Measurements from ENCODE around the gene CDK5RAP3.

CDK5RAP3 gene

GRCh38 chr17:48024149-48025039, 53.5 kb downstream of the CDK5RAP3 start (continued):
- TF ChIP-seq ZSCAN30 (tag by site-specific recombination; IDR thresholded peaks at IDR 0.05): peak; percentile 88
- TF ChIP-seq, protein P1, sequence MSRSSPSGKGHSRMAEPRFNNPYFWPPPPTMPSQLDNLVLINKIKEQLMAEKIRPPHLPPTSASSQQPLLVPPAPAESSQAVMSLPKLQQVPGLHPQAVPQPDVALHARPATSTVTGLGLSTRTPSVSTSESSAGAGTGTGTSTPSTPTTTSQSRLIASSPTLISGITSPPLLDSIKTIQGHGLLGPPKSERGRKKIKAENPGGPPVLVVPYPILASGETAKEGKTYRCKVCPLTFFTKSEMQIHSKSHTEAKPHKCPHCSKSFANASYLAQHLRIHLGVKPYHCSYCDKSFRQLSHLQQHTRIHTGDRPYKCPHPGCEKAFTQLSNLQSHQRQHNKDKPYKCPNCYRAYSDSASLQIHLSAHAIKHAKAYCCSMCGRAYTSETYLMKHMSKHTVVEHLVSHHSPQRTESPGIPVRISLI (tag by site-specific recombination; IDR thresholded peaks at IDR 0.05): no peak
- no peak for TF ChIP-seq BCL11B (tag by site-specific recombination; IDR thresholded peaks at IDR 0.05; ENCODE audit: low read depth)
- no peak for TF ChIP-seq ZNF707 (tag by site-specific recombination; IDR thresholded peaks at IDR 0.05)
- peak; percentile 8 for TF ChIP-seq PATZ1 (tag by site-specific recombination; IDR thresholded peaks at IDR 0.05)
- no peak for TF ChIP-seq BCL6B (tag by site-specific recombination; IDR thresholded peaks at IDR 0.05)
- TF ChIP-seq MZF1 (tag by site-specific recombination; IDR thresholded peaks at IDR 0.05; ENCODE audit: borderline replicate concordance): 0 out of 2 replicates have a peak, but pooled peaks have one; percentile 35
- TF ChIP-seq ZNF391 (tag by site-specific recombination; IDR thresholded peaks at IDR 0.05; ENCODE audit: borderline replicate concordance, low read depth): no peak
- TF ChIP-seq ZBTB48 (tag by site-specific recombination; IDR thresholded peaks at IDR 0.05): no peak; the same call in 1 of the 2 replicates
- TF ChIP-seq, protein P2, sequence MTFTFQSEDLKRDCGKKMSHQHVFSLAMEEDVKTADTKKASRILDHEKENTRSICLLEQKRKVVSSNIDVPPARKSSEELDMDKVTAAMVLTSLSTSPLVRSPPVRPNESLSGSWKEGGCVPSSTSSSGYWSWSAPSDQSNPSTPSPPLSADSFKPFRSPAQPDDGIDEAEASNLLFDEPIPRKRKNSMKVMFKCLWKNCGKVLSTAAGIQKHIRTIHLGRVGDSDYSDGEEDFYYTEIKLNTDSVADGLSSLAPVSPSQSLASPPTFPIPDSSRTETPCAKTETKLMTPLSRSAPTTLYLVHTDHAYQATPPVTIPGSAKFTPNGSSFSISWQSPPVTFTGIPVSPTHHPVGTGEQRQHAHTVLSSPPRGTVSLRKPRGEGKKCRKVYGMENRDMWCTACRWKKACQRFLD (tag by site-specific recombination; IDR thresholded peaks at IDR 0.05): no peak
- 0 out of 2 replicates have a peak, but pooled peaks have one; percentile 3 for TF ChIP-seq ZBTB17 (tag by site-specific recombination; IDR thresholded peaks at IDR 0.05)
- no peak for TF ChIP-seq ZNF211 (tag by site-specific recombination; IDR thresholded peaks at IDR 0.05; ENCODE audit: low read depth)
- TF ChIP-seq RBAK (tag by site-specific recombination; IDR thresholded peaks at IDR 0.05): no peak
- TF ChIP-seq ZNF677 (tag by site-specific recombination; IDR thresholded peaks at IDR 0.05): 0 out of 2 replicates have a peak, but pooled peaks have one; percentile 3
- TF ChIP-seq ZNF514 (tag by site-specific recombination; IDR thresholded peaks at IDR 0.05): no peak
- 0 out of 2 replicates have a peak, but pooled peaks have one; percentile 69 for TF ChIP-seq GLIS1 (tag by site-specific recombination; IDR thresholded peaks at IDR 0.05)
- no peak for TF ChIP-seq ZNF274 (IDR thresholded peaks at IDR 0.05; ENCODE audit: low read length)
- TF ChIP-seq ZNF274 (tag by site-specific recombination; IDR thresholded peaks at IDR 0.05; ENCODE audit: borderline replicate concordance): no peak
- 0 out of 2 replicates have a peak, but pooled peaks have one; percentile 11 for TF ChIP-seq ZFP37 (tag by site-specific recombination; IDR thresholded peaks at IDR 0.05)
- TF ChIP-seq KLF8 (tag by site-specific recombination; IDR thresholded peaks at IDR 0.05): peak; percentile 70; the same call in 1 of the 2 replicates
- TF ChIP-seq ZNF350 (tag by site-specific recombination; IDR thresholded peaks at IDR 0.05): no peak
- TF ChIP-seq SCRT2 (tag by site-specific recombination; IDR thresholded peaks at IDR 0.05): no peak
- TF ChIP-seq, protein P3, sequence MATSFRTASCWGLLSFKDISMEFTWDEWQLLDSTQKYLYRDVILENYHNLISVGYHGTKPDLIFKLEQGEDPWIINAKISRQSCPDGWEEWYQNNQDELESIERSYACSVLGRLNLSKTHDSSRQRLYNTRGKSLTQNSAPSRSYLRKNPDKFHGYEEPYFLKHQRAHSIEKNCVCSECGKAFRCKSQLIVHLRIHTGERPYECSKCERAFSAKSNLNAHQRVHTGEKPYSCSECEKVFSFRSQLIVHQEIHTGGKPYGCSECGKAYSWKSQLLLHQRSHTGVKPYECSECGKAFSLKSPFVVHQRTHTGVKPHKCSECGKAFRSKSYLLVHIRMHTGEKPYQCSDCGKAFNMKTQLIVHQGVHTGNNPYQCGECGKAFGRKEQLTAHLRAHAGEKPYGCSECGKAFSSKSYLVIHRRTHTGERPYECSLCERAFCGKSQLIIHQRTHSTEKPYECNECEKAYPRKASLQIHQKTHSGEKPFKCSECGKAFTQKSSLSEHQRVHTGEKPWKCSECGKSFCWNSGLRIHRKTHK (tag by site-specific recombination; IDR thresholded peaks at IDR 0.05): no peak
- TF ChIP-seq ZNF121 (tag by site-specific recombination; IDR thresholded peaks at IDR 0.05): 0 out of 2 replicates have a peak, but pooled peaks have one; percentile 26
- TF ChIP-seq, protein P4, sequence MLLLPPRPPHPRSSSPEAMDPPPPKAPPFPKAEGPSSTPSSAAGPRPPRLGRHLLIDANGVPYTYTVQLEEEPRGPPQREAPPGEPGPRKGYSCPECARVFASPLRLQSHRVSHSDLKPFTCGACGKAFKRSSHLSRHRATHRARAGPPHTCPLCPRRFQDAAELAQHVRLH (tag by site-specific recombination; IDR thresholded peaks at IDR 0.05): peak; percentile 89
- TF ChIP-seq ZBTB10 (tag by site-specific recombination; IDR thresholded peaks at IDR 0.05): no peak
- no peak for TF ChIP-seq ZNF19 (tag by site-specific recombination; IDR thresholded peaks at IDR 0.05; ENCODE audit: low read depth)
